ENCODE results near the gene P2RX2.

Gene P2RX2

DNA sequence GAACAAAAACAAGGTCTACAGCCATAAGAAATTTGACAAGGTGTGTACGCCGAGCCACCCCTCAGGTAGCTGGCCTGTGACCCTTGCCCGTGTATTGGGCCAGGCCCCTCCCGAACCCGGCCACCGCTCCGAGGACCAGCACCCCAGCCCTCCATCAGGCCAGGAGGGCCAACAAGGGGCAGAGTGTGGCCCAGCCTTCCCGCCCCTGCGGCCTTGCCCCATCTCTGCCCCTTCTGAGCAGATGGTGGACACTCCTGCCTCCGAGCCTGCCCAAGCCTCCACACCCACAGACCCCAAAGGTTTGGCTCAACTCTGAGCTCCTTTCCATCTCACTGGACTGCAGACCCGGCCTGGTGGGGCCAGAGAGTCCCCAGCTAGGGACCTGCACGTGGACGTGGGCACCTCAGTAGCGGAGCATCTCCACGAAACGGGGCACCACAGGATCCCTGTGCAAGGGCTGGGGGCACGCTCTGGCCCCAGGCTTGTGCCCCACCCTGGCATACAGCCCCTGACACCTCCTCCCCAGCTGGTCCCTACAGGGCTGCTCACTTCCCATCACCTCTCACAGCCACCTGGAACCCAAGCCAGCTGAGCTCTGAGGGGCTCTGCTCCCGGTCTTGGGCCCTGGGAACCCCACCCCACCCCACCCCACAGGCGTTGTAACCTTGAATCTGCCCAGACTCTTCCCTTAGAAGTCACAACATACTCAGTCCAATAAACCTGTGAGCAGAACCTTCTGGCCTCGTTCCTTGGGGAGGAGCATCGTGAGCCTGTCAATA lies 3.3 kb downstream of the P2RX2 start:
- DNase-seq: no peak

DNA sequence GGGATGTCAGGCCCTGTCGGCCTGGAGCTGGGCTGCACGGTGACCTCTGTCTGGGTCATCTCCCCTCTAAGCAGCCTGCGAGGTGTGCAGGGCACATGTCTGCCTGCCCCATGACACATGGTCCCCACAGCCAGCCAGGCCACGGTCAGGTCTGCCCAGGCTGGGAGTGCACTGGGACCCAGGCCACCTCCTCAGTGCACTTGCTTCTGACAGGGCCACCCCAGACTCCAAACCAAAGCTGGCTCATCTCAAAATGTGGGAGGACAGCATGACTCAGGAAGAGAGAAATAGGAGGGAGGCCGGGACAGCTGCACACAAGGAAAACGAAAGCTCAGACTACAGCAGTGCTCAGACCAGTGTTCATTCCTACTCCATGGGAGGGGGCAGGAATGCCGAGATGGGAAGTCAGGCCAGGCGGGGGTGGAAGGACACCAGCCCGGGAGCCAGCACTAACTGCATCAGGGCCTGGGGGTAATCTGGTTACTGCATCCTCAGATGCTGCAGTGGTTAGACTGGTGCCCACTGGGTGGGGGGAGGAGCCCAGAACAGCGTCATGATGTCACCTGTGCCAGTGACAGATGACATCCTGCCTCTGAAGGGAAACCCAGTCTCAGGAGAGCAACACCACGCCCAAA lies 4.0 kb downstream of the P2RX2 start:
- DNase-seq: no peak

DNA sequence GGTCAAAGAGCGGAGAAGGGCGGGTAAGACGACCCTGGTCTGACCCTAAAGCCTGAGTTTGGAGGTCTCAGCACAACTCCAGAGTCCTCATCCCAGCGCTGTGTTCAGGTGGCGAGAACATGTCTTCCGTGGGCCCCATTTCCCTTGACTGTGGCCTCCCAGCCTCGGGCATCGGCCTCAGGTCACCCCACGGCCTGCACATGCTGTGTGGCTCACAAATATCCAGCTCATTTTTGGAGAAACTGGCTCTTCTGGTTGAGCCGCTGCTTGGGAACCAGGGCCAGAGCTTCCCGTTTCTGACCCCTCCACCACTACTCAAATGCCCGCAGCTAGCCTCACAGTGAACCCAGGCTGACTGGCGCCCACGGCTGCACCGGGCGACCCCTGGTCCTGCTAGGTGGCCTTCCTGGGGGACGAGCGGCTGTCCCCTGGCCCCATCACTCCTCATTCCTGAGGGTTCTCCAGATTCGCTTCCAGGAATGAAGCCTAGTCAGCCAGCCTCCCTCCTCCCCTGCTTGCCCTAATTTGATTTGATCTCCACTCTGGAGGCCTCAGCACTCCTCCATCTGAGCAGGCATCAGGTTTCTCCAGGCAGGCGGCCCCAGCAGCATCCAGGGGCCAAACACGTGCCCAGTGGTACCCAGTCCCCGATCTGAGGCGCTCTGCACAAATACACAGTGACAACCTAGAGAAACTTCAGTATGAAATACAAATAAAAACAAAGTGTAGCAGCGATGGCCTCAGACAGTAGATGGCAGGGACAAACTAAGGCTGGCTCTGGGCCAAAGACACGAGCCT lies 4.7 kb downstream of the P2RX2 start:
- no peak for DNase-seq

DNA sequence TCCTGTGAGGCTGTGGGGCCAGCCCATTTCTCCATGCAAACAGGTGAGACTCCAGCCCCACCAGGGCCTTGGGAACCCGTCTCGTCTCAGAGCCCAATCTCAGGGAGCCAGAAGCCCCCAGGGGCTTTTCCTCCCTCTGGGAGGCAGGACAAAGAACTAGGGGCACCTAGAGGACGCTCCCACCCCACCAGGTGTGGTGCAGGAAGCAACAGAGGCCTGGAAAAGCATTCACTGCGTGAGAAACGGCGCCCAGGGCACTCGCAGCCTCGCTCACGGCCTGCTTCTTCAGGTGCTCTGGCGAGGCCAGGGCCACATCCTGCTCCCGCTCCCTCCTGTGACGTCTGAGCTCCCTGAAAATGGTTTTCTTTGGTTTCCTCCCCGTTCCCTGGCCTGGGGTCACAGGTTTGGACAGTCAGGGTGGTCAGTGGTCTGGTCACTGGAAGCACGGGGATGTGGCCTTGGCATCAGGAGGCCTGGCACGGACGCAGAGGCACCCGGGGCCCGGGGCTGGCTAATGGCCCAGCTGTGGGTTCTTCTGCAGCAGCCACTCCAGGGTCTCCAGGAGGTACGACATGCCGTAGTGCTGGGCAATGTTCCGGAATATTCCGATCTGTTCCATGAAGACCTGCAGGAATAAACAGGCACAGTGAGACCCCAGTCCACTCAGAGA lies 5.7 kb downstream of the P2RX2 start:
- DNase-seq: no peak

DNA sequence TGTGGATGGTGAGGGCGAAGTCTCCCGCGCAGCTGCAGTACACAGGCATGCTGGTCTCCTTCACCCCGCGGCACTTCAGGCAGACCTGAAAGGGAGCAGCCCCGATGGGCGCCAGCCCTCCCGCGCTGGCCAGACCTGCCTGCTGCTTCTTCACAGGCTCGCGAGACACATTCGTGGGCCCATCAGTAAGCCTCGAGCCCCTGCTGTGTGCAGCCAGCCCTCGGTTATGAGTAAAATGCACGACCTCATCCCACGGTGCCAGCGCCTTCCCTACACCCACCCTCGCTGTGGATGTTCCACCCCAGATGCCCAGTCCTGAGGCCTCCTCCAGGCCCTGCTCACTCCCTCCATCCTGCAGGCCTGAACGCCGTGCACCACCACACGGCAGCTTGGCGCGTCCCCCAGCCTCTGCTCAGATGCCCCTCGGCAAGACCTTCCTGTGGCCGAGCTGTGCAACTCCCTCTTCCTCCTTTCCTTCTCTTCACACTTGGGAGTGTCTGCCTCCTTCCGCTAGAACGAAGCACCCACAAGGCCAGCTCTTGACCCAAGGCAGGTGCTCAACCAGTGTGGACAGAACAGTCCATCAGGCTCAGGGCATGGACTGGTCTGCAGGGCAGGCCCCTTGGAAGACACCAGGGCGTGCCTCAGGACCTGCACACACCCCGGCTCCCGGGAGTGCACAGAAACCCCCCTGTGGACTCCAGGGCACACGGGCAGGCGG lies 6.5 kb downstream of the P2RX2 start:
- DNase-seq: no peak

DNA sequence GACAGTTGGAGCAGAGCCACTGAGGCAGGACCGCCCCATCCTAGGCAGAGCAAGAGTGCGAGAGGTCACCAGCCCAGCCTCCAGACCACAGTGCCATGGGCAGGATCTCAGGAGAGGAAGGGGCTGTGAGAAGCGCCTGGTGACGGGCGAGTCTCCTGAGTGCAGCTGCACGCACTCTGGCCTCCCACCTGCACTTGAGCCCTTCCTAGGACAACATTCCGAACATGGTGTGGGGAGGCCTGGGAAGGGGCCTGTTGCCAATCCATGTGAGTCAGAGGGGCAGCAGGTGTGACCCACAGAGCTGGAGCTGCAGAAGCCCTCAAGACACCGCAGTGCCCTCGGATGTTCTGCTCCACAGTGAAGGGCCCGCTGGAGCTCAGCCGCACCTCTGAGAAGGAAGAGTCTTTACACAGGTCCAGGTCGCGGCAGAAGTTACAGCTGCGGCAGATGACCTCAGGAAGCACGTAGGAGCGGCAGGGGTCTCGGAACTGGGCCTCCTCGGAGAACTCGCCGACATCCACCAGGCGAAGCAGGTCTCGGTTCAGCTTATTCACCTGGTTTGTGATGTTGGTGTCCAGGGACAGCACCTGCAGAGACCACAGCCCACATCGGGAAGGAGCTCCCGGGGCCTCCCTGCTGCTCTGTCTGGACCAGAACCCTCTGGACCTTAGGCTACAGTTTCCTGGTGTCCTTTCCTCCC lies 7.3 kb downstream of the P2RX2 start:
- no peak for DNase-seq

DNA sequence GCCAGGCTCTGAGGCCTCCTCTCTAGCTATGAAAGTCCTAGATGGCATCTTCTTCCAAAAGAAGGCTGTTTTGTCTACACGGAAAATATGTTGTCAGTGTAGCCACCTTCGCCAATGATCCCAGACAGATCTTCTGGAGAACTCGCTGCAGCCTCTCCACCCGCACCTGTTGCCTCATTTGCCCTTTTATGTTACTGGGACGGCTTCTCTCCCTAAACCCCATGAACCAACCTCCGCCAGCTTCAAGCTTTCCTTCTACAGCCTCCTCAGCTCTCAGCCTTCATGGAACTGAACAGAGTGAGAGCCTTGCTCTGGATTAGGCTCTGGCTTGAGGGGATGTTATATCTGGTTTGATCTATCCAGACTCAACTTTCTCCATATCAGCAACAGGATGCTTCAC lies 10.8 kb downstream of the P2RX2 start:
- no peak for DNase-seq

DNA sequence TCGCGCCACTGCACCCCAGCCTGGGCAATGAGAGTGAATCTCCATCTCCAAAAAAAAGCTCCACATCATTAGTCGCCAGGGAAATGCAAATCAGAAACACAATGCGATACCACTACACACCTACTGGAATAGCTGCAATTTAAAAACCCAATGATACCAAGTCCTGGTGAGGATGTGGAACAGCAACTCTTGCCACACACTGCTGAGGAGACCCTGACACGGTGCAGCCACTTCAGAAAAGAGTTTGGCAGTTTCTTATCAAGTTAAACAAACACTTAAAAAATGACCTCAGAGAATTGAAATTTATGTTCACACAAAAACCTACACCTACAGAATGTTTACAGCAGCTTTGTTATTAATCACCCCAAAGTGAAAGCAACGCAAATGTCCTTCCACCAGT lies 12.1 kb downstream of the P2RX2 start:
- DNase-seq: no peak

DNA sequence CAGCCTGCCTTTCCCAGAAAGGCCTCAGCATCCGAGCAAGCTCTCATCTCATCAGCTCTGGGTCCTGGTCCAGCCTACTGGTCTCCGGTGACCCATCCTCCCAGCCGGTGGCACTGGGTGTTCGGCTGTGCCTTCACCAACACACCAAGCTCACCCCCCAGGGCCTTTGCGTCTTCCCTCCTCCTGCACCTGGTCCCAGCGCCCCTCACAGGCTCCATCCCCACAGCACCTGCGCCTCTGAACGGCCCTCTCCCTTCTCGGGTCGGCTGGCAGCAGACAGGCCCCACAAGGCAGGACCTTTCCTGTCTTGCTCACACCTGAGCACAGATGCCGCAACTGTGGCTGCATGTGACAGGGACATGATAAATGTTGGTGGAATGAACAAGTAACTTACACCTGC lies 13.1 kb downstream of the P2RX2 start:
- no peak for DNase-seq

DNA sequence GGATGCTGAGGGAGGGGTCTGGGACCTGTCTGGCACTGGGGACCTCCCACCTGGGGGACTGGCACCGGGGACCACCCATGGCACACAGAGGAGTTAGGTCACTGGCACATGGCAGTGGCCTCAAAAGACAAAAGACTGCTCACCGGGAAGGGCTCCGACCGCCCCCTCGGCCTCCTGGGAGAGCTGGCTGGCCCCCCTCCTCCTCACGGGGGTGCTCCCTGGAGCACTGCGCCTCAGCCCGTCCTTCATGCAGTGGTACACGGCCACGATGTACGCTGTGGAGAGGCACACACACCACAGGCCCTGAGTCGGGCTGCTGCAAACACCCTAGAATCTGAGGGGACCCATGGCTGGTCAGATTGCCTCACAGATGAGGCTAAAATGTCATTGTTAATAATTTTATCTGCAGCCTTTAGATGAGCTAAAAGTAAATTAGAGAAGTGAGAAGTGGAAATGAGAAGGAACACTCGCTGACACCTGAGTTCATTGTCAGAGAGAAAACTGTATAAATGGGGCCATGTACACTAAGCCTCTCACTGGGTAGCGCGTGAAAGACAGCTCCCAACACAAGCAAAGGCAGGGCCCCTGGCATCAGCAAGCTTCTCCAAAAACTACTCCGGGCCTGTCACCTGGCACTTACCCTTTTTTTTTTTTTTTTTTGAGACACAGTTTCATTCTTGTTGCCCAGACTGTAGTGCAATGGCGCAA lies 14.1 kb downstream of the P2RX2 start:
- DNase-seq: no peak

DNA sequence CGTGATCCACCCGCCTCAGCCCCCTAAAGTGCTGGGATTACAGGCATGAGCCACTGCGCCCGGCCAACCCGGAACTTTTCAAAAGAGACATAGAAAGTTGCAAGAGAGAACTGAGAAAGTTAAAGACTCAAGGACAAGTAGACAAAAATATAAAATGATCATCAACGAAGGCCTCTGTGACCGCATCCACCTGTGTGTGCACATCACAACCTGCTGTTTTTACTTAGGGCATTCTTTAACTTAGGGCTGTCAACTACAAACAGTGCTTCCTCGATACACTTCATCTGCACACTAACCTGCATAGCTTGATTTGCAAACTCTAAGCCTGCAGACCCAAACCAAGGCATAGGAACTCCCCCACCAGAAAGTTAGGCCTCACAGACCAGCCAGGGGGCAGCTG lies 14.8 kb downstream of the P2RX2 start:
- DNase-seq: no peak

DNA sequence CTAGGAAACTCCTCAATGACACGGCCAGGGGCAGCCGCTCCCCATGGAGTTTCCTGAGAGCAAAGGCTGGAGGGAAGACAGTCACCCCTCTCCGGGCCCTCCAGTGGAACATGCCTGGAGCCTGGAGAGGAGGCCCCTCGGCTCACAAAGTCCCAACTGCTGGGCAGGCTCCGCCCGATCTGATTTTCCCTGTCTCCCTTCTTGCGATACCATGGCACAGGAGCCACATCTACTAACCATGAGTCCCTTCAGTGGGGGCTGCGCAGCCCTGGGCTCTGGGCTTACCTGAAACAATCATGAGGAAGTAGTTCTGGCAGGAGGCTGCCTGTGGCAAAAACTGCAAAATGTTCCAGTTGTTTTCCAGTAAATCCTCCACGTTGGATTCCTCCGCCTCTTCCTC lies 15.3 kb downstream of the P2RX2 start:
- no peak for DNase-seq

DNA sequence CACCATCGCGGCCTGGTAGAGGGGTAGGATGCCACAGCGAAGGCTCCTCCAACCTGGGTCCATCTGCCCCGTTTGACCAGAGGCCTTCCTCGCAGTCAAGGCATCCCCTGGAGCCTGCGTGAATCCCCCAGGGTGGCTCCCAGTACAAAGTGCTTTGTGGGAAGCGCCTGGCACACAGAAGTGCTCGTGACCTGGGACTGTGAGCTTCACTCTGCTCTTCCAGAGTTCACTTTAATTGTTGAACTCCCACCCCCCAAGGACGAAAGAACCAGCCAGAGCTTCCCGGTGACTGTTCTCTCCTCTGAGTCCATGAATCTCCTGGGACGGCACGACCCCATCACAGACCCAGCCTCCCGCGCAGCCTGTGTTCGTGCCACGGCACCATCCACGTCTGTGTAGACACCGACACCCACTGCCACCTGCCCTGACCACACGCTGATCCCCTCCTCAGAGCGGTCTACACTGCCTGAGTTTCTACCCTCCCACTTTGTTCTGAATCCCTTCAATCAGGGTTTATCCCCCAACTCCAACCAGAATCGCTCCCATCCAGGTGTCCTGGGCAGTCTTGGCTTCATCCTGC lies 15.9 kb downstream of the P2RX2 start:
- DNase-seq: no peak

DNA sequence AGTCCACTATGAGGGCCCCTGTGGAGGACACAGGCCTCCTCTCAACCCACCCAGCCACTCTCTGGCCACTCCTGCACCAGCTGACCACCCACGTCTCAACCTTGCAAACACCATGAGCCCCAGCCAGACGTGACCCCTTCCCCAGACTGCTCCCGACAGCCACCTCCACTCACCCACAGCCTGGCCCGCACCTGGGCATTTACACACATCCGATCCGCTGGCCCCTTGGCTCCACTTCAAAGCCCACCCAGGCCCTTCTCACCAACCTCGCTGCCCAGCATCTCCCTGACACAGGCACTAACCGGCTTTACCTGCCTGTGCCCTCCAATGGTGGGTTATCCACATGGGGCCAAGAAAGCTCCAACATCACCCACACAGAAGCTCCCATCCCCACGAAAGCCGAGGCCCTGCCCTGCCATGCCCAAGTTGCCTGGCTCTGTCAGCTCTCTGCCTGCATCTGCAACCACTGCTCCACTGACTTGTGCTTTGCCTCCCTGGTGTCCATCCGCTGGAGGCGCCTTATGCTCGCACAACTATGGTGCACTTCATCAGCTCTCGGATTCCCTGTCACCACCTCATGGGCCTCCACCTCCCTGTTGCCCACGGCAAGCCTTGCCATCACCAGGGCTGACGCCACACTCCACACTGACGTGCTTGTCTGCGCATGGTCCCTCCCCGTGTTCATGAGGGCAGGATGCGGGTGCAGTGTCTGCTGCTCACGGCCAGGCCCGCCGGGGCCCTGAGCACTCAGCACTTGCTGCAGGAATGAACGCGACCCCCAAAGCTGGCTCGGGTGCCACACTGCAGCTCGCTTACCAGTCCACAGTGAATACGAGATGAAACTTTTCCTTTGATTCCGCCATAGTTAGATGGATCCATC lies 16.7 kb downstream of the P2RX2 start:
- DNase-seq: no peak

DNA sequence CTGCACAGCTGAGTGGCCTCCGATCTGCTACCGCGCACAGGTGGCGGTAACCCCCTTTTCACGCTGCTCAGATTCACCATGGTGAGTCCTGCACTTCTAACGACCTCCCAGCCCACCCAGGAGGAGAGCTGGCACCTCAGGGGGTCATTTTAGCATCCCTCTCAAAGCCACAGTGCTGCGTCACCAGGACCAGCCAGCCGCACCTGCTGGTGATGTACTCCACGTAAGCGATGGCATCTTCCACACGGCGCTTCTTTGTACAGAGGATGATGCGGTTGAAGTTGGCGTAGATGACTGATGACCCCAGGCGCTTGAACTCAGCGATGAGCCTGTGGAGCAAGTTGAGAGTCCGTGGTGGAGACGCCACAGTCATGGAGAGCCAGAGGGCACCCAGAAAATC lies 19.2 kb downstream of the P2RX2 start:
- DNase-seq: no peak

DNA sequence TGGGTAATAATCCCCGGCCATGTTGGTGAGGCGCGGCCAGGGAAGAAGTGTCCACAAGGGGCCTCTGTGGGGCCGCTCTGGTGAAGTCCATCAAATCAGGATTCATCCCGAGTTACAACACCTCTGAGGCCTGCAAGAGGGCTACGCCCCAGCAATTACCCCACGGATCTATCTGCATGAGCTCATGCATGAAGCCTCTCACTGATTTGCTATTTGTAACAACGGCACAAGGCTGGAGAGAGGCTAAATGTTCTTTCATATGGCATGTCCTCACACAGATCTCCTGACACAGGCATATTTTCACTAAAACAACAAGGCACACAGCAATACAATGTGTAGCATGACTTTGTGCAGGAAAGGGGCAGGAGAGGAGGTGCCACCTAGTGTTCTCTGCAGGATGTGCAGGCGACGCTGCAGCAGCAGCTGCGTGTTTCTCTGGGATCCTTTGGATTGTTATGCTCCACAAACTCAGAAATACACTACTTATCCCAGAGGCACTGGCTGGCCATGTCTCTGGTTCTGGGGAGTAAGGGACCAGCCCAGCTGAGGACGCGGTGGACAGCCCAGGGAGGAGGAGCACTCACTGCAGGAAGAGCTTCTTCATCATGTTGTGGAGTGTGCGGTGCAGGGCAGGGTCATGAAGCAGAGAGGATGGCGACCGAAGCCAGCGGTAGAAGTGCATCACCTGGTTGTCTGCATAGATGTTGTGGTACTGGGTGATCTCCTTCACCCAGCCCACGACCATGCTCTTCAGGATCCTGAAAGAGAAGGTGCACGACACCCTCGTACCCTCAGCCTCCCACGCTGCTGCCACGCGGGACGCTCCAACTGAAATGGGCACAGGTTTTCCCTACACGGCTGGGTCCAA lies 20.2 kb downstream of the P2RX2 start:
- DNase-seq: no peak

DNA sequence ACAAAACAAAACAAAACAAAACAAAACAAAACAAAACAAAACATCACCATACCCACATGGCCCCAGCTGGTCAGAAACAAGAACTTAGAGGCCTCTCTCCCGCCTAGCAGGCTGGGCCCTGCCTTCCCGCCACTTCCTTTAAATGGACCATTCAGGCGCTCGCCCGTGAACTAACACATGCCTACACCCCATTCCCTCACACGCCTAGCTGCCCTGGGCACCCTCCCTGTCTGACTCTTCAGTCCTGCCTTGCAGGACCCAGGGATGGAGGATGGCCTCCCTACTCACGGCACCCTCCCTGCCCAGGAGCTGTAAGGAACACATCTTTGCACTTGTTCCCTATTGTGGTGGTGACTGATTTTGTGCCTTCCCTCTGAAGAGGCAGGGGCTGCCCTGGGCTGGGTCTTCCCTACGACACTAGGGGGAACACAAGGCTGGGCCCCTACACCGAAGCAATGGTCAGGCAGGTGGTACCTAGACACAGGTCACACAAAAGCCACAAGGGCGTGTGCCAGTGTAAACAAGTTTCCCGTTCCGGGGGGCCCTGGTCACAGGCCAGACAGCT lies 21.5 kb downstream of the P2RX2 start:
- DNase-seq: no peak

DNA sequence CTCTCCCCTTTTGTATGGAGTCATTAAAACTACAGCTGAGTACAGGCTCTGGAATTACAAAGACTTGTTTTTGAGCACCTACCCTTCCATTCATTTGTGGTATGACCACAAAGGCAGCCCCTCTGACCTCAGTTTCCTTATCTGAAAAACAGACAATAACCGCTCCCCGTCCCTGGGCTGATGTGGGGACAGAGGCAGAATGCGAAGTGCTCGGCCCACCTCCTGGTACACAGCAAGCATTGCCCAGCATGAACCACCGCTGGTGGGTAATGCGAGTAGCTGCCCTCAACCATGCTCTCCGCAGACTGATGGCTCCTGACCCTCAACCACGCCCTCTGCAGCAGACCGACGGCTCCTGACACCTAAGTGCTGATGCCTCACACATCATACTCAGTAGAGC lies 22.4 kb downstream of the P2RX2 start:
- DNase-seq: no peak
